HG02885 (cell line): Measurements from ENCODE around the gene SNX8.
"Not testable (repeated sequence)": the region's sequence is repeated elsewhere in the genome, so short reads cannot be mapped to it uniquely, and the experiment has no call there.

ENCODE experiments used
- ATAC-seq: cut with Tn5 transposase; IDR thresholded peaks from one replicate; pipeline ENCODE4 v1.9.1; 2021; ENCODE audit warnings: mild to moderate bottlenecking; ENCODE audit not compliant: unreplicated experiment, poor library complexity

SNX8 gene, protein sequence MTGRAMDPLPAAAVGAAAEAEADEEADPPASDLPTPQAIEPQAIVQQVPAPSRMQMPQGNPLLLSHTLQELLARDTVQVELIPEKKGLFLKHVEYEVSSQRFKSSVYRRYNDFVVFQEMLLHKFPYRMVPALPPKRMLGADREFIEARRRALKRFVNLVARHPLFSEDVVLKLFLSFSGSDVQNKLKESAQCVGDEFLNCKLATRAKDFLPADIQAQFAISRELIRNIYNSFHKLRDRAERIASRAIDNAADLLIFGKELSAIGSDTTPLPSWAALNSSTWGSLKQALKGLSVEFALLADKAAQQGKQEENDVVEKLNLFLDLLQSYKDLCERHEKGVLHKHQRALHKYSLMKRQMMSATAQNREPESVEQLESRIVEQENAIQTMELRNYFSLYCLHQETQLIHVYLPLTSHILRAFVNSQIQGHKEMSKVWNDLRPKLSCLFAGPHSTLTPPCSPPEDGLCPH

DNA sequence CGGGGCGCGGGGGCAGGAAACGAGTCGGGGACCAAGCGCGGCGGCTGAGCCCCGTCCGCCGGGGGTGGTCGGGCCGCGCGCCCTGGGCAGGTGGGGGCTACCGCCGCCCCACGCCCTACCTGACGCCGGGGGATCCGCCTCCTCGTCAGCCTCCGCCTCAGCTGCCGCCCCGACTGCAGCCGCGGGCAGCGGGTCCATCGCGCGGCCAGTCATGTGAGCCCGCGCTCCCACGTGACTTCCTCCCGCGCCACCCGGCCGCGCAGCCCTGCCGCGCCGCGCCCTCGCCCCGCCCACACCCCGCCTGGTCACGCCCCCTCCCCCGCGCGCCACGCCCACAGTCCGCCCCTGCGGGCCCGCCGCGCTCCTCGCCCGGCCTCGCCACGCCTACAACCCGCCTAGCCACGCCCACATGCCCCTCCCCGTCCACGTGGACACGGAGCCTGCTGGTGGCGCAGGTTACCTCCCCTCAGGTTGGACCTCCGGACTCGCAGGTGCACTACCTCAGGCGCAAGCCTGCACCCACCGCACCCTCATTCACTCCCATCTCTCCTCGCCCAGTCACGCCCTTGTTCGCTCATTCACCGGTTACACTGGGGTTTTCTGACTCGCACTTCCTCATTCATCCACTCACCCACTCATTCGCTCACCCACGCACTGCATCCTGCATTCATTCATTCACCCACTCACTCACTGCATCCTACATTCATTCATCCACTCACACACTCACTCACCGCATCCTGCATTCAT lies at the start of gene SNX8:
SNX8 (minus strand) TSS at position 233 of the 747 bp plus-strand sequence; CDS start at position 213, 20 bp downstream.
- ATAC-seq: peak; percentile 81

DNA sequence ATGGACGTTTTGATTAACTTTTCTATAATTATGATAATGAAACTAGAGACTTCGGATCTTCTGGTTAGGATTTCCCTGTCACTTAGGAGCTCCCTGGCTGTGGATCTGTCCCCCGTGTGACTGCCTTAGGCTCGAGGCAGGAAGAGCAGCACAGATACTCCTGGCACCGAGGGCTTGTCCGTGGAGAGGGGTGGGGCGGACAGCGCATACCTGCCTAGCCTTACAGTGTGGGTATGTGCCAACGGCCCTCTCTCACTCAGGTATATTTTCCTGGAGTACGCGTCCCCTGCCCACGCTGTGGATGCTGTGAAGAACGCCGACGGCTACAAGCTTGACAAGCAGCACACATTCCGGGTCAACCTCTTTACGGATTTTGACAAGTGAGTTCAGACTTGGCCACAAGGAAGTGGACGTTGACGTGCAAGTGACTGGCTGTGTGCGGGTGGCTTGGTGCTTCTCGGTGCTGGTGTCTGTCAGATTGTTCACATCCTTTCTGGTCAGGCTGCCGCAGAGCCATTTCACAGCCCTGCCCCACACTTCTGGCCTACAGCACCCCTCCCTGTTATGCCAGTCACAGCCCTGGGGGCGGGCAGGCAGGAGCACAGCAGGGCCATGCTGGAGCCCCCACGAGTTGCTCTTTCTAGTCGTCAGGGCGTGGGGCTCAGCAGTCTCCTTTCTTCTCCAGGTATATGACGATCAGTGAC lies 48.3 kb upstream of the SNX8 start:
- ATAC-seq: no peak

DNA sequence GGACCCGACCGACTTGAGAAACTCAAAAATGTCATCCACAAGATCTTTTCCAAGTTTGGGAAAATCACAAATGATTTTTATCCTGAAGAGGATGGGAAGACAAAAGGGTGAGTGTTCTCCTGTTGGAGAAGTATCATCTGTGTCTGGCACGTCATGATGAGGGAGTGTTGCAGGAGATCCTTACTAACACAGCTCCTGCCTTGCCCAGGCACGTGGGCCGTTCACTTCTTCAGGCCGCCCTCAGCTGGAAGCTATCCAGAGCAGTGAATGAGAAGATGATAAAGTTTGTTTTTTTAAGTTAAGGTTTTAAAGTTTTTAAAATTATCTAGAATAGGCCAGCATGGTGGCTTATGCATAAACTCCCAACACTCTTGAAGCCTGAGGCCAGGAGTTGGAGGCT lies 46.6 kb upstream of the SNX8 start:
- ATAC-seq: no peak

DNA sequence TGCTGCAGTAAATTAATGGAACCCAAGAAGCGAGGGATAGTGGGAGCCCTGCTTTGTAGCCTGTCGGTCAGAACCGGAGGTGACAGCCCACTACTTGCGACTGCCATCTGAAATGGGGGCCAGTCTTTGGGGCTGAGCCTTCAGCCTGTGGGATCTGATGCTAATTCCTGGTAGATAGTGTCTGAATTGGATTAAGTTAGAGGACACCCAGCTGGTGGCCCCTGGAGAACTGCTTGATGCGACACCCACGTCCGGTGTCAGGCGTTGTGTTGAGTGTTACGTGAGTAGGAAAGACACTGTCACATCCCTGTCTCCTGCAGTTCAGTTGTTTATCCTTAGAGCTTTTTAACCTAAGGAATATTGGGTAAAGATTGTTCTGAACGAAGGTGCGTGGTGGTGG lies 45.4 kb upstream of the SNX8 start:
- ATAC-seq: no peak

DNA sequence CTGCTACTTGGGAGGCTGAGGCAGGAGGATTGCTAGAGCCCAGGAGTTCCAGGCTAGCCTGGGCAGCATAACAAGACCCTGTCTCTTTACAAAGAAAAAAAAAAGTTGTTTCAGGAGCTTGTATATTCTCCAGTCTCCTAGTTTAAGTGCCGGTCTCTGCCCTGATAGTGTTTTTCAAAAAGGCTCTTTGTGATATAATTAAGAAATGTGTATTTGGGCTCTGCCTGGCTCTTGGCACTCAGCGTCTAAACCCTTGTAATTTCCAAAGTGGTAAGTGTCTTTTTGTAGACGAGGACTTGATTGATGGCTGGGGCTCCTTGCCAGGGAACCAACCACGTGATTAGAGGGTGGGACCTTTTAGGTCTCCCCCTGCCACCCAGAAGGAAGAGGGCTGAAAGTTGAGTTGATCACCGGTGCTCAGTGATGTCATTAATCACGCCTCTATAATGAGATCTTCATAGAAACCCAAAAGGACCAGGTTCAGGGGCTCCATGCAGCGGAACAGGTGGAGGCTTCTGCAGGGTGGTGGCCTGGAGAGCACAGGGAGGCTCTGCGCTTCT lies 44.8 kb upstream of the SNX8 start:
- ATAC-seq: no peak

DNA sequence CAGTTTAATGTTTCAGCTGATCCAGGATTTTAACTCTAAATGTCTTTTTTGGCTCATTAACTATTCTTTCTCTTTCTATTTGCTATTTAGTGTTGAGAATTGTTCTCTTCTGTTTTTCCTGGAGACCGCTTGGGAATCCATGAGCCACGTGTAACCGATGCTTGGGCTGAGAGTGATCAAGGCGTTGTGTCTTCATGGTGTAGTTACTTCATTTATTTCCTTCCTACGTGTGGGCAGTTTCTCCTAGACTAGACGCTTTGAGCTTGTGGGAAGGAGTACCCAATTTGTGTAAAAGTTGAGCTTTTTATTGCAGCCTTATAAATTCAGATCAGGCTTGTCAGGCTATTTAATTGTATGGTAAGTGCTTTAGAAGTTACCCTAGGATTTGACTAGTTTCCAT lies 43.3 kb upstream of the SNX8 start:
- no peak for ATAC-seq

DNA sequence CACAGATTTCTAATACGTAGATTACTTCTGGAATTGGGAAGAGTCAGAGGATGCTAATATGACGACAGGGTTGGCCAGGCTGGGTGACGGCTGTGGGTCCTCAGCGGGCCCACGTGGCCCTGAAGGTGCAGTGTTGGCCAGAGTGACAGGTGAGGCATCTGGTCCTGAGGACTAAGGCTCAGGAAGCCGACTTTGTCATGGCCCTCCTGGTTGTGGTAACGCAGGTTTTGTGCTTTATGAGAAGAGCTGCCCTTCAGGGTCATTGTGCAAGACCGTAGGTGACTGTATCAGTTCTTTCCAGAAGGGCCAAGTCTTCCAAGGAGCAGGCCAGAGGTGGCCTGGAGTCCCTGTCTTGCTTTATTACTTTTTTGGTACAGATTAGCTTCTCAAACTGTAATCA lies 42.9 kb upstream of the SNX8 start:
- no peak for ATAC-seq

DNA sequence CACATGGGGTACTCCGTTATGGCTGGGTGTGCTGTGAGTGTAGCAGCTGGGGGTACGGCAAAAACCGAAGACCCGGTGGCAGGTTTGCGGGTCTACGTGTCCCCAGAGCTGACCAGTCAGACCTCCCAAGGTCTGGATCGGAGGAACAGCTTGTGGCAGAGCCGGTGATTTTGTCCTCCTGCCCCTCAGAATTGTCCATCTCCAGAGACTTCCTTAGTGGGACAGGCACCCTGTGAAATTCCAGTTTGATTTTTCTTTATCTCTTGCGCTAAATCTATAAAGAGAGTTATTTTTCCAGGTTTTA lies 41.4 kb upstream of the SNX8 start:
- ATAC-seq: no peak

DNA sequence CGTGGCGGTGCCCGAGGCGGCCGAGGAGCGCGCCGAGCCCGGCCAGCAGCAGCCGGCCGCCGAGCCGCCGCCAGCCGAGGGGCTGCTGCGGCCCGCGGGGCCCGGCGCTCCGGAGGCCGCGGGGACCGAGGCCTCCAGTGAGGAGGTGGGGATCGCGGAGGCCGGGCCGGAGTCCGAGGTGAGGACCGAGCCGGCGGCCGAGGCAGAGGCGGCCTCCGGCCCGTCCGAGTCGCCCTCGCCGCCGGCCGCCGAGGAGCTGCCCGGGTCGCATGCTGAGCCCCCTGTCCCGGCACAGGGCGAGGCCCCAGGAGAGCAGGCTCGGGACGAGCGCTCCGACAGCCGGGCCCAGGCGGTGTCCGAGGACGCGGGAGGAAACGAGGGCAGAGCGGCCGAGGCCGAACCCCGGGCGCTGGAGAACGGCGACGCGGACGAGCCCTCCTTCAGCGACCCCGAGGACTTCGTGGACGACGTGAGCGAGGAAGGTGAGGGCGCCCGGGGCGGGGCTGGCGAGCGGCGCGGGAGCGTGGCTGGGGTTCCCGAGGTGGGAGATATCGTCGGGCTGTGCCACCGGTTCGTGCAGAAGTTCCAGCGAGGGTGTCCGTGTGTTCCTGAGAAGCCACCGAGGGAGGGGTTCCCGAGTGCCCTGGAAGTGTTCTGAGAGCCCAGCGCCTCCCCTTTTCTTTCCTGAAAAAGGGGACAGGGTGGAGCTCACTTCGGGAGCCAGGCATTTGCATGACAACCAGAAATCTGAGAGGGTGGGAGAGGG lies 40.9 kb upstream of the SNX8 start:
- ATAC-seq: peak; percentile 15

DNA sequence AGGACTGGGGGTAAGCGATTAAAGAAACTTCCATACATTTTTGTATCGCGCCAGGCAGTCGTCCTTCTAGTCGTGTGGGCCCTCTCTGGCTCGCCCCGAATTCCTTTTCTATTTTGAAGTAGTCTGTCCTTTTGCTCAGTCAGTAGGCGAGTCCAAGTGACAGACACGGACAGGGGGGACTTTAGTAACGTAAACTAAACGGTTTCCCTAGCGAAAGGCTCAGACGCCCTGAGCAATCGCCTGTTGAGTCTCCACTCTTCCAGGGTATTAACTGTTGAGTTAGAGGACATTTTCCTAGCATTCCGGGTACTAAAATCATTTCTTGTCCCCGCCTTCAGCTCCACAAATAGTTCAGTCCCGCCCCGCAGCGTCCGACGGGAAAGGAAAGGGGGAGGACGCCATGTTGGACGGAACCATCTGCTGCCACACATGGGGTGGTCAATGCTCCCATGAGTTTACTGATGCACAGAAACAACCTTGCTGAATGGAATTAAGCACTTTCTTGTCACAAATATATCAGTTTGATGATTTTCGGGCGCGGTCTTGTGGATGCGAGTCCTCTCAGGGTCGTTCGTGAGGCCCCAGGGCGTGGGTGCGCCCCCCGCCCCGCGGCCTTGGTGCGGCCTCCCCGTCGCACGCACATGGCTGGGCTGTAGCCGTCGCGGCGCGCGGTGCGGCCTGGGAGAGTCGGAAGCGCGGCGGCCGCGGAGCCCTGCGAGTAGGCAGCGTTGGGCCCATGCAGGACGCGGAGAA lies 40.1 kb upstream of the SNX8 start, which contains the start of gene EIF3B:
EIF3B (plus strand) TSS at position 642 of the 753 bp plus-strand sequence; CDS start at position 737, 95 bp downstream.
- peak; percentile 86 for ATAC-seq

DNA sequence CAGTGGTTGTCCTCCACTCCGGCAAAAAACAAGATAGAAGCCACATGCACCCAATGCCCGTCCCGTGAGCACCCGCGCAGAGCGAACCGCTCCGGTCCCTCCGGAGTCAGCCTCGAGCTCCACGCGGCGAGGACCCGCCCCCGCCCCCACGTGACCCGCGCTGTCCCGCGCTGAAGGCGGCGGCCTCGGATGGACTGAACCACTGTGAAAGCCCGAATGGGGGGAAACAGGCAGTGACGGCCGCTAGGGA lies 39.6 kb upstream of the SNX8 start:
- ATAC-seq: peak; percentile 42

DNA sequence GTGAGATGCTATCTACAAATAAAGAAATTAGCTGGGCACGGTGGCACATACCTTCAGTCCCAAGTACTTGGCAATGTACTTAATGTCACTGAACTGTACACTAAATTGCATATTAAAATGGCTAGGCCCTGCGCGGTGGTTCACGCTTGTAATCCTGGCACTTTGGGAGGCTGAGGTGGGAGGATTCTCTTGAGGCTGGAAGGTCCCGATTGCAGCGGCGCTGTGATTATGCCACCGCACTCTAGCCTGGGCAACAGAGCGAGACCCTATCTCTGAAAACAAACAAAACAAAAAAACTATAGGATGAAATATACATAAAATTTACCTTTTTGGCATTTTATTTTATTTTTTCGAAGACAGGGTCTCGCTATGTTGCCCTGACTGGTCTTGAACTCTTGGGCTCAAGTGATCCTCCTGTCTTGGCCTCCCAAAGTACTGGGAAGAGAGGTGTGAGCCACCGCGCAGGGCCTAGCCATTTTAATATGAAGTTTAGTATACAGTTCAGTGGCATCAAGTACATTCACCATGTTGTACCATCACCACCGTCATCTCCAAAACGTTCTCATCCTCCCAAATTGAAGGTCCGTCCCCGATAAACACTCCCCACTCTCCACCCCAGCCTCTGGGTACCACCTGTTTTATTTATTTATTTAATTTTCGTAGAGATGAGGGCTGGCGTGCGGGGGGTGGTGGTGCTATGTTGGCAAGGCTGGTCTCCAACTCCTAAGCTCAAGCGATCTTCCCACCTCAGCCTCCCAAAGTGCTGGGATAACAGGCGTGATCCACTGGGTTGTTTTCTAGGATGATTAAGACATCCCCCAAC lies 39.1 kb upstream of the SNX8 start:
- ATAC-seq: peak; percentile 0

DNA sequence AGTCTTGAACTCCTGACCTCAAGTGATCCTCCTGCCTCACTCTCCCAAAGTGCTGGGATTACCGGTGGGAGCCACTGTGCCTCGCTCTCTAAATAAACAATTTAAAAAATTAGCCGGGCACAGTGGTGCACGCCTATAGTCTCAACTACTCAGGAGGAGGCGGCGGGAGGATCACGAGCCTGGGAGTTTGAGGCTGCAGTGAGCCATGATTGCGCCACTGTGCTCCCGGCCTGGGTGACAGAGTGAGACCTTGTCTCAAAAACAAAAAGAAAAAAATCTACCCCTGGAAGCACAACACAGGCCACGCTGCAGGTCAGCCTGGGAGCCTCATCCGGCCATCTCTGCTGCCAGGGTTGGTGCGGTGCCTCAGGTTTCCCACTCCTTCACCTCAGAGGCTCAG lies 36.6 kb upstream of the SNX8 start:
- no peak for ATAC-seq

DNA sequence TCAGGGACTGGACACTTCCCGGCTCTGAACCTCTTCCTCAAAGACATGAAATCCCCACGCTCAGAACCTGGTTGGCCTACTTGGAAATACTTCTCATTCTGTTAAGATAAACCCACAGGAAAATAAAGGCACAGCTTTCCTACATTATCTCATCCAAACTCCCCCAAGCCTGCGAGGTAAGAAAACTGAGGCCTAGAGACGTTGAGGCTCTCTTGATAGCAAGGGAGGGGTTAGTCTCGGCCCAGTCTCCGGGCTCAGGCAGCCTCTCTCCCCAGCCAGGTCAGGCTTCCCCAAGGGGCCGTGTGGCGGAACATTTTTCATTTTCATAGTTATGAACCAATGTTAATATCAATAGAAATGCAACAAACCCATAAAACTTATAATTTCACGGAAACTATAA lies 35.8 kb upstream of the SNX8 start:
- no peak for ATAC-seq

DNA sequence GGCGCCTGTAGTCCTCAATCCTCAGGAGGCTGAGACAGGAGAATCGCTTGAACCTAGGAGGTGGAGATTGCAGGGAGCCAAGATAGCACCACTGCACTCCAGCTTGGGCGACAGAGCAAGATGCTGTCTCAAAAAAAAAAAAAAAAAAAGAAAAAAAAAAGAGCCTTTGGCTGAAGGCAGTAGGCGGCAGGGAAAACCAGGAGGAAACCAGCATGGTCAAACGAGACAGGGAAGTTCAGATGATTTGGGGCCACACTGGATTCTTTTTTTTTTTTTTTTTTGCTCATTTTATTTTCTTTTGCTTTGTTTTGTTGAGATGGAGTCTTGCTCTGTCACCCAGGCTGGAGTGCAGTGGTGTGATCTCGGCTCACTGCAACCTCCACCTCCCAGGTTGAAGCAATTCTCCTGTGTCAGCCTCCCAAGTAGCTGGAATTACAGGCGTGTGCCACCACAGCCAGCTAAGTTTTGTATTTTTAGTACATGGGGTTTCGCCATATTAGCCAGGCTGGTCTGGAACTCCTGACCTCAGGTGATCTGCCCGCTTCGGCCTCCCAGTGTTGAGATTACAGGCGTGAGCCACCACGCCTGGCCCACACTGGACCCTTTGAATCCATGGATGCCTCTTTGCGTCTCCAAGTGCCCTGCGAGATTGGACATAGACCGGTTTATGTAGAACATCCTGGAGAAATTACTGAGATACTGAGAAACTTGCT lies 33.3 kb upstream of the SNX8 start:
- not testable (repeated sequence) for ATAC-seq

DNA sequence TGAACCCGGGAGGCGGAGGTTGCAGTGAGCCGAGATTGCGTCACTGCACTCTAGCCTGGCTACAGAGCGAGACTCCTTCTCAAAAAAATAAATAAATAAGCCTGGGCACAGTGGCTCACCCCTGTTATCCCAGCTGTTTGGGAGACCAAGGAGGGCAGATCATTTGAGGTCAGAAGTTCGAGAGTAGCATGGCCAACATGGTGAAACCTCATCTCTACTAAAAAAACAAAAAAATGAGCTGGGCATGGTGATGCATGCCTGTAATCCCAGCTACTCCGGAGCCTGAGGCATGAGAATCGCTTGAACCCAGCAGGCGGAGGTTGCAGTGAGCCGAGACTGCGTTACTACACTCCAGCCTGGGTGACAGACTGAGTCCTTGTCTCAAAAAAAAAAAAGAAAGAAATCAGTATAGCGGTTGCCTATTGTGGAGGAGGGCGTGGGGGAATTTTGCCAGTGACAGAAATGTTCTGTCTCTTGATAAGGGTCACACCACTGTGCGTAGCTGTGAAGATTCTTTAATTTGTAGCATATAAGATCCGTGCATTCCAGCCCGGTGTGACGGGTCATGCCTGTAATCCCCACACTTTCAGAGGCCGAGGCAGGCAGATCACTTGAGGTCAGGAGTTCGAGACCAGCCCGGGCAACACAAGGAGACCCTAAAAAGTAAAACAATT lies 22.5 kb upstream of the SNX8 start:
- no peak for ATAC-seq

DNA sequence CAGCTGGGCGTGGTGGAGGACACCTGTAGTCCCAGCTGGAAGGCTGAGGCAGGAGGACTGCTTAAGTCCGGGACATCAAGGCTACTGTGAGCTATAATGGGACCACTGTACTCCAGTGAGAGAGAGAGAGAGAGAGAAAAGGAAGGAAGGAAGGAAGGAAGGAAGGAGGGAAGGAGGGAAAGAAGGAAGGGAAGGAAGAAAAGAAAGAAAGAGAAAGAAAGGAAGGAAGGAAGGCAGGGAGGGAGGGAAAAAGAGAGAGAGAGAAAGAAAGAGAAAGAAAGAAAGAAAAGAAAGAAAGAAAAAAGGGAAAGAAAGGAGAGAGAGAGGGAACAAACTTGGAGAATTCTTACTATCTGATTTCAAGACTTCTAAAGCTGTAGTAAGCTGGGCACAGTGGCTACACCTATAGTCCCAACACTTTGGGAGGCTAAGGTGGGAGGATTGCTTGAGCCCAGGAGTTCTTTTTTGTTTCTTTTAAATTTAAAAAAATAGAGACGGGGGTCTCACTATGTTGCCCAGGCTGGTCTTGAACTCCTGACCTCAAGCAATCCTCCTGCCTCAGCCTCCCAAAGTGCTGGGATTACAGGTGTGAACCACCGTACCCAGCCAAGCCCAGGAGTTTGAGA lies 18.5 kb upstream of the SNX8 start:
- ATAC-seq: not testable (repeated sequence)
